Lung microvascular endothelial cell (primary cell): Measurements from ENCODE around the gene ACBD6. TPM values are rescaled to one million over a fixed set of nuclear protein-coding genes. Genes with fewer than 3 reads are reported as not detected.
"Not testable (repeated sequence)": the region's sequence is repeated elsewhere in the genome, so short reads cannot be mapped to it uniquely, and the experiment has no call there.

Source experiments
- DNase-seq, 2 donors: peaks; one replicate each; pipeline versions ENCODE4 v3.0.0 to v3.0.0-alpha.2; 2010; ENCODE audit warnings: low read depth in 2 of 2
- total RNA-seq: library from RNA; depleted of rRNA; stranded (reverse); fragments of >200 nt; gene quantifications from 2 replicates; pipeline ENCODE4 v1.2.1, GENCODE V29; 2014

Gene ACBD6
- total RNA-seq, 1 donor from 2014 or later: 46.2 TPM

GRCh38 chr1:180421145-180421544 is 81.2 kb downstream of the ACBD6 start:
- DNase-seq: not testable (repeated sequence)

GRCh38 chr1:180415985-180416633 is 86.3 kb downstream of the ACBD6 start:
- DNase-seq: peak; percentile 52 to 57

GRCh38 chr1:180415236-180415848 is 87.0 kb downstream of the ACBD6 start:
- DNase-seq: no peak

- no peak for DNase-seq
Measured at GRCh38 chr1:180412583-180412982, 89.8 kb downstream of the ACBD6 start.

- not testable (repeated sequence) for DNase-seq
Measured at GRCh38 chr1:180408128-180408527, 94.2 kb downstream of the ACBD6 start.

DNA sequence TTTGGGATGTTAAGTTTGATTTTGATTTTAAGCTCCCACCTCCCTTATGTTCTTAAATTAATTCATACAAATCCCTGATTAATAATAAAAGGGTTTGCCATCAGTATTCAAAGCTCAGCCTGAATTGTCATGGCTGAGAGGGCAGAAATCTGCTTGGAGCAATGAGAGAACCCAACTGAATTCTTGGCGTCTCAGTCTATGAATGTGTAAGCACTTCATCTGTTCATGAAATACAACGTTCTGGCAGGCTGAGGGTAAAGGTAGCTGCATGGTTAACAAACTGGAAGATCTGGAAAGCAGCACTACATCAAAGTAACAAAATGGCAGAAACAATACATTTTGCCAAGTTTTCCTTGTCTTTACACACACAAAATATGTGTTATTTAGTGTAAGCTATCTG is 95.3 kb downstream of the ACBD6 start:
- no peak for DNase-seq

DNA sequence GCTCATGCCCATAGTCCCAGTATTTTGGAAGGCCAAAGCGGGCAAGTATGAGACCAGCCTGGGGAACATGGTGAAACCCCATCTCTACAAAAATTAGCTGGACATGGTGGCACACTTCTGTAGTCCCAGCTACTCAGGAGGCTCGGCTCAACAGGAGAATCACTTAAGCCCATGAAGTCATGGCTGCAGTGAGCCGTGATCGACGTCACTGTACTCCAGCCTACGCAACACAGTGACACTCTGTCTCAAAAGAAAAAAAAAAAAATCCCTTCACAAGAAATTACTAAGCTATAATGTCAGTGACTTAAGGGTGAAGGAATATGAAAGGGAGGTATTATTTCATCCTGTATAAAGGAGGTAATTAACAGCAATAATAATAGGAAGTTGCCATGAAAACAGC is 99.8 kb downstream of the ACBD6 start:
- no peak for DNase-seq

GRCh38 chr1:180402001-180402400 is 100.4 kb downstream of the ACBD6 start:
- DNase-seq: no peak

GRCh38 chr1:180397175-180397574 is 105.2 kb downstream of the ACBD6 start:
- DNase-seq: no peak

DNA sequence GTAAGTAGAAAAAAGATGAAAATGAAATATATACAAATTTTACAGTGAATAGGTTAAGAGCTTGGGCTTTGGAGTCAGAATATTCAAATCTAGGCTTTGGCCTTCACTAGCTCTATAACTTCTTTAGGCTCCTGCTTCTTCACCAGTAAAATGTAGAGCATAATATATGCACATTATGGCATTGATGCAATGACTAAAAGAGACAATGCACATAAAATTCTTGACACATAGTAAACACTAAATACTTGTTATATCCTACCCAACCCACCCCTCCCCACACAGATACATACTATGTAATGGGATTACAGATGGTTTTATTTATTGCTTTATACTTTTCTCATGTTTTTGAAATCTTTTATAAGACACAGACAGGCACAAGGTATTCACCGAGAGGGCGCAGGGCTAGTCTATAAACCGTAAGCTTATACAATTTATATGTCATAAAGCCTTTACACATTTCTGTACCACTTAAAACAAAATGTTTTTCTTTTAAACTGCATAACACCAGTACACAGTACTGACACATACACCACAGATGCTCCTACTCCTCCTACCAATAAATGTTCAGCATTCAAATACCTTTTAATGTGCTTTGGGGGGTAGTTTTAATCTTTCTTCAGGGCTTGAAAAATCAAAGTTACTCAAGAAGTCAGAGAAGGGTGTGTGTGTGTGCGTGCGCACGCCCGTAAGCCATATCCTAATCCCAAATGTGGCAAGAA is 109.8 kb downstream of the ACBD6 start:
- no peak for DNase-seq

DNA sequence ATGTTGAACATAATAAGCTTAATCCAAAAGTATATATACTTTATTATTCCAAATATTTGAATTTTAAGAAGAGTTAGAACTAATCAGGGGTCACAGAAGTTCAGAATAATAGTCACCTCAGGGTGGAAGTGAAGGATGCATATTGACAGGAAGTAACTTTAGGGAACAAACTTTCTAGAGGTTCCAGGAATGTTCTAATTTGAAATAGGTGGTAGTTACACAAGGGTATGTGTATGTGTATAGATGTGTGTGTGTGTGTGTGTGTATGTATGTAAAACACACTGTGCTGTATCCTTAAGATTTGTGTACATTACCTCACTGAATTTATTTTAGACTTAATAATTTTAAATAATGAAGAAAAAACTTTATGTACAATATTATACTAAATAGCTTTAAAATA is 110.4 kb downstream of the ACBD6 start:
- no peak for DNase-seq

DNA sequence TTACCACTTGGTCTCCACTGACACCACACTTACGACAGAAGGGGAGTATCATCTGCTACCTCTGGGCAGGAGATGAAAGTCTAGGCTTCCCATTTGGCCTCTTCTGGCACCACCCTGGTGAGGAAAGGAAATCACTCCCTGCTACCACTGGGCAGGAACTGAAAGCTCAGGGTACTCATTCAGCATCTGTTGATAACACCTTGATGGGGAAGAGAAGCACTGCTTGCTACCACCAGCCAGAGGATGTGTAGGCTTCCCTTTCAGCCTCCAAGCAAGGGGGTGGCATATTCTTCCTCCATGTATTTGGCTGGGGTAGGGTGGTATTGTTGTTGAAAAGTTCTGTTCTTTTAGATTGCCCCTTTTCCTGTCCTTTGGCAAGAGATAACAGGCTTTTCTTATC is 115.0 kb downstream of the ACBD6 start:
- DNase-seq: no peak

DNA sequence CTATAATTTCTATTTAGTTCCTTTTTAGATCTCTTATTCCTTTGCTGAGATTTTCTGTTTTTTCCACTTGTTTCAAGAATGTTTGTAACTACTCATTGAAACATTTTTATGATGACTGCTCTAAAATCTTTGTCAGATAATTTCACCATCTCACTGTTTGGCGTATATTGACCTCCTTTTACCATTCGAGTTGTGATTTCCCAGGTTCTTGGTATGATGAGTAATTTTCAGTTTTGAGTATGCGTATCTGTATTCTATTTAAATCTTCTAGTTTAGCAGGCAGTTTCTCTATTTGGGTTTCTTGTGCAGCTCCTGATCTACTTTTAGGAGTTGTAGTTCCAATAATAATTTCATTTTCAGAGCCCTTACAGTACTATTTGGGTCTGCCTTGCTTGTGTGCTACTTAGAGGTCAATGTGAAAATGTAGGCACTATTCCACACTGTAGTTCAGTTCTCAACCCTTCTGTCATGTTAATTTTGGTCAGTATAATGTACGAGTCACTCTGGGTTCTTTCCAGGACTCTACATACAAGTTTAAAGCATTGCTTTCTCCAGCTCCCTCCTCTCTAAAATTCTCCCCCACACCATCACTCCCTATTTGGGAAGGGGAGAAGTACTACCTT is 115.5 kb downstream of the ACBD6 start:
- DNase-seq: no peak

DNA sequence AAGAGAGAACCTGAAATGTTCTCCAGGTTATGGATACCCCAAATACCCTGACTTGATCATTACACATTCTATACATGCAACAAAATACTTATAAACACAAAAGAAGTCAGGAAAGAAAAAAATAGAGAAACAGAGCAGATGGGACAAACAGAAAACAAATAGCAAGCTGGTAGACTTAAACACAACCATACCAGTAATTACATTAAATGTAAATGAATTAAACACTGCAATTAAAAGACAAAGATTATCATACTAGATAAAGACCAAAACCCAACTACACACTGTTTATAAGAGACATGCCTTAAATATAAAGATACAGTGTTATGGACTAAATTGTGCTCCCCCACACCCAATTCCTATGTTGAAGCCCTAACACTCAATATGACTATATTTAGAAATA is 117.2 kb downstream of the ACBD6 start:
- no peak for DNase-seq

DNA sequence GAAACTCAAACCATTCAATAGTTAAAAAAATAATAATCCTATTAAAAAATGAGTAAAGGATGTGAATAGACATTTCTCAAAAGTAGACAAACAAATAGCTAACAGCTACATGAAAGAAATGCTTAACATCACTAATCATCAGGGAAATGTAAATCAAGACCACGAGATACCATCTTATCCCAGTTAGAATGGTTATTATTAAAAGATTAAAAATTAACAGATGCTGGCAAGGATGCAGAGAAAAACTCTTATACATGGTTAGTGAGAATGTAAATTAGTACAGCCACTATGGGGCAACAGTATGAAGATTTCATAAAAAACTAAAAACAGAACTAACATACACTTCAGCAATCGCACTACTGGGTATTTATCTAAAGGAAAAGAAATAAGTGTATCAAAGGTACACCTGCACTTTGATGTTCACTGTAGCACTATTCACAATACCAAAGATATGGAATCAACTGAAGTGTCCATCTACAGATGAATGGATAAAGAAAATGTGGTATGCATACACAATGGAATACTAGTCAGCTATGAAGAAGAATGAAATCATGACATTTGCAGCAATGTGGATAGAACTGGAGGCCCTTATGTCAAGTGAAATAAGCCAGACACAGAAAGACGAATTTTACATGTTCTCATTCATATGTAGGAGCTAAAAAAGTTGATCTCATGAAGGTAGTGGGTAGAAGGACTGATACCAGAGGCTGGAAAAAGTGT is 117.9 kb downstream of the ACBD6 start:
- DNase-seq: no peak

- peak; percentile 35 to 72 for DNase-seq
Measured at GRCh38 chr1:180382326-180383115, 119.9 kb downstream of the ACBD6 start.

DNA sequence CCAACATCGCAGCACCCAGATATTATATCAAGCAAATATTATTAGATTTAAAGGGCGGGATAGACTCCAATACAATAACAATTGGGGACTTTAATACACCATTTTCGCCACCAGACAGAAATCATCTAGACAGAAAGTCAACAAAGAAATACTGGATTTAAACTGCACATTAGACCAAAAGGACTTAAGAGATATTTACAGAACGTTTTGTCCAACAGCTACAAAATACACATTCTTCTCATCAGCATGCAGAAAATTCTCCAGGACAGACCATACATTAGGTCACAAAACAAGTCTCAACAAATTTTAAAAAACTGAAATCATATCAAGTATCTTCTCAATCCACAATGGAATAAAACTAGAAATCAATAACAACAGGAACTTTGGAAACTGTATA is 121.2 kb downstream of the ACBD6 start:
- no peak for DNase-seq

- no peak for DNase-seq
Measured at GRCh38 chr1:180380259-180381183, 121.9 kb downstream of the ACBD6 start.

- no peak for DNase-seq
Measured at GRCh38 chr1:180376800-180377199, 125.6 kb downstream of the ACBD6 start.

- no peak for DNase-seq
Measured at GRCh38 chr1:180376253-180376652, 126.1 kb downstream of the ACBD6 start.
